Spinal cord (tissue), 10 donors: ENCODE data around the gene CPEB3. TPM values are rescaled to one million over a fixed set of nuclear protein-coding genes. Genes with fewer than 3 reads are reported as not detected.
A peak's percentile ranks its signal among the peaks of the same experiment; 100 is the strongest.

Source experiments
- DNase-seq, 6 donors: peaks; one replicate each; pipeline versions ENCODE4 v3.0.0 to v3.0.0-alpha.2; 2013 to 2015; ENCODE audit warnings: low spot score in 6 of 6, low read depth in 4 of 6
- H3K27ac ChIP-seq: one replicate; pipeline ENCODE4 v1.5.1; 2013; ENCODE audit warnings: low read depth, low read length, control low read depth
- H3K27me3 ChIP-seq: one replicate; pipeline ENCODE4 v1.6.1; 2013; ENCODE audit warnings: low read length; ENCODE audit not compliant: control insufficient read depth, insufficient read depth
- H3K36me3 ChIP-seq: one replicate; pipeline ENCODE4 v1.6.1; 2013; ENCODE audit warnings: low read length; ENCODE audit not compliant: control insufficient read depth, insufficient read depth
- H3K4me1 ChIP-seq: one replicate; pipeline ENCODE4 v1.6.1; 2013; ENCODE audit warnings: low read length; ENCODE audit not compliant: control insufficient read depth, insufficient read depth
- H3K4me3 ChIP-seq: one replicate; pipeline ENCODE4 v1.5.1; 2013; ENCODE audit warnings: low read depth, low read length, control low read depth
- H3K9me3 ChIP-seq: one replicate; pipeline ENCODE4 v1.6.1; 2013; ENCODE audit warnings: low read length; ENCODE audit not compliant: control insufficient read depth, insufficient read depth
- WGBS: methylation state at CpG from one replicate; pipeline ENCODE4 v1.1.5; 2013; ENCODE audit warnings: missing lambda C conversion rate; ENCODE audit not compliant: insufficient coverage; 5-methylcytosine and 5-hydroxymethylcytosine counted together
- polyA plus RNA-seq, 2 donors: library from polyadenylated mRNA; unstranded; fragments of 120-200 nt; gene quantifications; one replicate each; pipeline ENCODE4 v1.2.1, GENCODE V29; 2013; ENCODE audit not compliant: insufficient read length in 2 of 2
- small RNA-seq: library from RNA; depleted of rRNA; stranded (forward); fragments of <200 nt; gene quantifications from one replicate; pipeline ENCODE3, GENCODE V24; 2014; ENCODE audit warnings: low replicate concordance
- total RNA-seq, 2 donors: library from RNA; depleted of rRNA in 1 of 2; stranded (reverse); fragments of 120-200 nt in 1 of 2; fragments of >200 nt in 1 of 2; gene quantifications; one replicate each; pipeline versions ENCODE4 v1.2.3 to v1.2.4, GENCODE V29; 2013 to 2014
- donor health status: healthy.

CPEB3 gene
- total and polyA plus RNA-seq, 4 donors, result 9.0 to 29.3 (median 17.1) TPM

DNA sequence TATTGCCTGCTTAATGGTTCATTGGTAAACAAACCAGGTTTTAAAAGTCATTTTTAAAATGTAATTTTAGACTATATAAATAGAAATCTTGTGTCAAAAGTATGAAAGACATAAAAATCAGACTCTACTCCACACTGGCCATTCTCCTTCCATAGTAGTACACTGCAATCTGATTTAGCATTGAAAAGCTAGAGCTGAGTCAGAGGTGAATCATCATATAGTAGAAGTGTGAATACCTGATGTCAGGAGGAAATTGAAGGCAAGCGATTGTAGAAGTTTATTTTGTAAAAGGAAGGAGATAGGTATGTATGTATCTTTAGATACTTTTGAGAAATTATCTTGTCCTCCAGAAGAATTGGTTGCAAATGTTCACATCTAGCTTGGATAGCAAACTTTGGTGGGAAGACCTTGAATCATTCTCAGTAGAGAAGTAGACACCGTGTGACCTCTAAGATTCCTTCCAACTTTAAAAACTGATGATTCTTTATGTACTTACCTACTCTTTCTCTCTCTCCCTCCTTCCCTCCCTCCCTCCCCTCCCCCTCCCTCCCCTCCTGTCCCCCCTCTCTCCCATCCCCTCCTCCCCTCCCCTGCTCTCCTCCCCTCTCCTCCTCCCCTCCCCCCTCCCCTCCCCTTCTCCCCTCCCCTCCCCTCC is 279.2 kb downstream of the CPEB3 start:
- no peak for DNase-seq
- Histone ChIP-seq H3K4me1 (no peaks in the 10 kb centered on the region), H3K36me3 (peaks cover 18% of the 10 kb centered on the region), H3K27me3 (no peaks in the 10 kb centered on the region), H3K4me3 (no peak overlapping the region), H3K27ac (no peak overlapping the region), H3K9me3 (no peaks in the 10 kb centered on the region)
- 100% methylated on average over 1 of the region's 2 CpGs for WGBS

DNA sequence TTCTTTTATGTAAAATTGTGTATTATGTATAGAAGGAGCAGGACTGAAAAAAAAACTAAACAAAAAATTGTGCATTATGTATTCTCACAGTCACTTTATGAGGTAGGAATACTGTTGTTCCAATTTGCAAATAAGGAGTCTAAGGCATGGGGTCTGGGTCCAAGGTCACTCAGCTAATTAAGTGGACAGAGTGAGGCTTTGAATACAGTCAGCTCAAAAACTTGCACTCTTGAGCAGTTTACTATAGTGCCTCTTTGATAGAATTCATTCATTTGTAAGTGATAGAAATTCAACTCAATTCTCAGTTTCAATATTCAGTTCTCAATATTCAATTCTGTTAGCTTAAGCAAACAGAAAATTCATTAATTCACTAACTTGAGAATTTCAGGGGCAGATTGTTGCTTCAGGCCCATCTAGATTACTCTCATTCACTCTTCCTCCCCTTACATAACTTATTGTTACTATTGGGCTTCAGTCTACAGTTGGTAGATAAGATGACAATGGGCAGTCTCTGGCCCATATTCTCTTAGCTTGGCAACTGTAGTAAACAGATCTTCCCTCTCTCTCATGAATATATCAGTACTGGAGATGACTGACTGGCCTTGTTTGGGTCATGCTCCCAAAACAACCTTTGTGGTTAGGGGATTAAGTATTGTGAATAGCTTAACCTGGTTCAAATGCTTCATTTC is 280.7 kb downstream of the CPEB3 start:
- no peaks in the 10 kb centered on the region for H3K4me1 ChIP-seq
- no peak overlapping the region for H3K27ac ChIP-seq
- peaks cover 14% of the 10 kb centered on the region for H3K36me3 ChIP-seq

GRCh38 chr10:92009445-92009844 is 281.4 kb downstream of the CPEB3 start:
- no peak for DNase-seq
- H3K9me3 ChIP-seq, result no peaks in the 10 kb centered on the region
- WGBS, result 88% methylated on average over 1 of the region's 1 CpG

More for the DNA sequence above, 280.7 kb downstream of the CPEB3 start:
- Histone ChIP-seq H3K4me3 (no peak overlapping the region), H3K9me3 (no peaks in the 10 kb centered on the region), H3K27me3 (no peaks in the 10 kb centered on the region)
- DNase-seq, result peak in 1 of 6 donors; percentile 13

DNA sequence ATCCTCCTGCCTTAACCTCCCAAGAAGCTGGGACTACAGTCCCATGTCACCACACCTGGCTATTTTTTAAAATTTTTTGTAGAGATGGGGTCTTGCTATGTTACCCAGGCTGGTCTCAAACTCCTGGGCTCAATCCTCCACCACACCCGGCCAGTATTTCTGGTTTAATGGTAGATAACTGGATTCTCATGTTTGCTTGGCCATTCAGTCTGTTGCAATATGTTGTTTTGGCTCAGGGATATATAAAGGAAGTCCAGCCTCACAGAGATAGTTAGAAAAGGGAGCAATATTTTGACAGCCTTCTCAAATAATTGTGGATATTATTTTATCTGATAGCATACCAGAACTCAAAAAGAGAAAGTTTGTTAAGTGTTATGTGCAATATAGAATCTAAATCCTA is 284.9 kb downstream of the CPEB3 start:
- WGBS, result no CpG with 5 or more reads among the region's 1 CpG
- Histone ChIP-seq H3K9me3 (no peaks in the 10 kb centered on the region), H3K4me1 (no peaks in the 10 kb centered on the region)

More at GRCh38 chr10:92009445-92009844, 281.4 kb downstream of the CPEB3 start:
- no peak overlapping the region for H3K27ac ChIP-seq
- H3K36me3 ChIP-seq, result peaks cover 13% of the 10 kb centered on the region
- H3K27me3 ChIP-seq, result no peaks in the 10 kb centered on the region
- no peaks in the 10 kb centered on the region for H3K4me1 ChIP-seq
- no peak overlapping the region for H3K4me3 ChIP-seq

DNA sequence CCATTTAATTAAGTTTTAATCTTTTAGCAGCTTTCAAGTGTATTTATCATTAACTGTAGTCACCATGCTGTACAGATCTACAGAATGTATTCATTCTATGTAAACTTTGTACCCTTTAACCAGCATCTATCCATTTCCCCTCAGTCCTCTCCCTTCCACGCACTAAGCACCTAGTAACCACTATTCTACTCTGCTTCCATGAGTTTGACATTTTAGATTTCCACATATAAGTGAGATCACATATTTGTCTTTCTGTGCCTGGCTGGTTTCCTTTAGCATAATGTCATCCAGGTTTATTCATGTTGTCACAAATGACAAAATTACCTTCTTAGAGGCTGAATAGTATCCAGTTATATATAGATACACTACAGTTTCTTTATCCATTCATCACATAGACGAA is 287.6 kb downstream of the CPEB3 start:
- no peaks in the 10 kb centered on the region for H3K9me3 ChIP-seq
- no peak overlapping the region for H3K4me3 ChIP-seq
- H3K4me1 ChIP-seq, result no peaks in the 10 kb centered on the region
- H3K27me3 ChIP-seq, result no peaks in the 10 kb centered on the region
- no CpG with 5 or more reads among the region's 2 CpGs for WGBS
- H3K36me3 ChIP-seq, result peaks cover 14% of the 10 kb centered on the region
- DNase-seq, result peak in 2 of 6 donors; percentile 8 to 18
- H3K27ac ChIP-seq, result no peak overlapping the region

More for the DNA sequence above, 284.9 kb downstream of the CPEB3 start:
- Histone ChIP-seq H3K27ac (no peak overlapping the region), H3K27me3 (no peaks in the 10 kb centered on the region), H3K4me3 (no peak overlapping the region), H3K36me3 (peaks cover 14% of the 10 kb centered on the region)
- DNase-seq, result no peak

- Histone ChIP-seq H3K4me1 (no peaks in the 10 kb centered on the region), H3K27me3 (no peaks in the 10 kb centered on the region), H3K36me3 (peaks cover 15% of the 10 kb centered on the region), H3K27ac (no peak overlapping the region), H3K9me3 (no peaks in the 10 kb centered on the region), H3K4me3 (no peak overlapping the region)
- whole genome bisulfite sequencing, result no CpG with 5 or more reads among the region's 2 CpGs
- DNase-seq, result no peak
Observed at GRCh38 chr10:92001995-92002394, 288.9 kb downstream of the CPEB3 start.

- Histone ChIP-seq H3K36me3 (peaks cover 15% of the 10 kb centered on the region), H3K4me3 (no peak overlapping the region), H3K27ac (no peak overlapping the region), H3K4me1 (no peaks in the 10 kb centered on the region), H3K9me3 (no peaks in the 10 kb centered on the region), H3K27me3 (no peaks in the 10 kb centered on the region)
- no peak for DNase-seq
- WGBS, result no CpG with 5 or more reads among the region's 3 CpGs
Observed at GRCh38 chr10:92001581-92001980, 289.3 kb downstream of the CPEB3 start.

Small RNA genes lying within 50 kb of the gene (small RNA-seq; reads per million reads assigned to genes)
- gene RF00019, result not detected
- not detected for gene RF00402
- gene RF00622, result not detected
- 0.06 reads per million for gene RNY3P12

Other genes with a start within 250 kb of the CPEB3 start
- 10 to 100 TPM; 21.0 to 29.5 TPM for gene MARCHF5, start 89 bp upstream of the CPEB3 start, total RNA-seq
- gene MARCHF5, start 89 bp upstream of the CPEB3 start, polyA plus RNA-seq, result 10 to 100 TPM; 54.3 to 62.7 TPM